DMS114 treated with DMSO at 0.1 percent for 48 hours (cell line): ENCODE results near the gene ETFDH.
"Not testable (repeated sequence)": the region's sequence is repeated elsewhere in the genome, so short reads cannot be mapped to it uniquely, and the experiment has no call there.

ENCODE experiments used
- DNase-seq: peaks from one replicate; lab custom pipeline; 2025; ENCODE audit not compliant: unreplicated experiment; lab: John Stamatoyannopoulos, UW

ETFDH gene

DNA sequence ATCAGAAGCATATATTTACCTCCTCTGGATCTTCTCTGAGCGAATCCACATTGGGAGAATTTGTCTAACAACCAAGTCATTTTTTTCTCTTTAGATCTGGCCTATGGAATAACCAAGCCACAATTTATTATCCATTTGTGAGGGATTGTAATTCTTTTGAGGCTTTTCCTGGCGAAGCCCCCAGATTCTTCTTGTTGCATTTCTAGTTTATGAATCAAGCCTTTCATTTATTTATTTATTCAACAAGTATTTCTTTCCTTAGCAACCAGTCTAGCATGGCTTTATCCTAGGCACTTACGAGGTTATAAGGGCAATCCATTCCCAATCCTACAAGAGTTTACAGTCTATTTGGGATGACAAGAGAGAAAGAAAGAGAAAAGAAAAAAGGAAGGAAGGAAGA, 78.3 kb downstream of the ETFDH start:
- DNase-seq, result no peak

DNA sequence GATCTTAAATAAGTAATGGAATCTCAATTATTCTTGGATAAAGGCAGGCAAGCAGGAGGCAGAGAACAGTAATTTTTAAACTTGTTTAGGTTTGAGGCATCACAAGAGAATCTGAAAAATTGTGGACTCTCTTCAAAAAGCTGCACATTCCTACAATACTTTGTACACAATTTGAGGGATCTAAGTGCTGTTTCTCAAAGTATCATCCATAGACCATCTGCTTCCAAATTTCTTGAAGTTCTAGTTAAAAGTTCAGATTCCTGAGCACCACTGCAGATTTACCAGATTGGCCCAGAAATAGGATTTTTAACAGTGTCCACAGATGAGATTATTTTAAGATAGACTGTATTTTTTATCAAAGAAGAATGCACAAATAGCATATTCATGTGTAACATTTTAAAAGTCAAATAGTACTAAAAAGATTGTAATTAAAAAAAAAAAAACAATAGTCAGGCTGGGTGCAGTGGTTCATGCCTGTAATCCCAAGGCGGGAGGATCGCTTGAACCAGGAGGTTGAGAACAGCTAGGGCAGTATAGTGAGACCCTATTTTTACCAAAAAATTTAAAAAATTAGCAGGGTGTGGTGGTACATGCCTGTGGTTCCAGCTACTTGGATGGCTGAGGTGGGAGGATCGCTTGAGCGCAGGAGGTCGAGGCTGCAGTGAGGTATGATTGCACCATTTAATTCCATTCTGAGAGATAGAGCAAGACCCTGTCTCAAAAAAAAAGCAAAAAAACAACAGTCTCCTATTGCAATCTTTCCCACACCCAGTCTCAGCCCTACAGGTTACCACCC, 82.5 kb downstream of the ETFDH start:
- no peak for DNase-seq

DNA sequence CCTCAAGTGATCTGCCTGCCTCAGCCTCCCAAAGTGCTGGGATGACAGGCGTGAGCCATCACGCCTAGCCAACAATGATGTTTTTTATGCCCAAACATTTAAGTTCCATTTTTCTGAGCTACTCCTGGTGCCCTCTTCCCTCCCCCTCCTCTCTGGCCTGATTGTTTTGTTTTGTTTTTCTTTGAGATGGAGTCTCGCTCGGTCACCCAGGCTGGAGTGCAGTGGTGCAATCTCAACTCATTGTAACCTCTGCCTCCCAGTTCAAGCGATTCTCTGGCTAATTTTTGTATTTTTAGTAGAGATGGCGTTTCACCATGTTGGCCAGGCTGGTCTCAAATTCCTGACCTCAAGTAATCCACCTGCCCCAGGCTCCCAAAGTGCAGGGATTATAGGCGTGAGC, 83.7 kb downstream of the ETFDH start:
- not testable (repeated sequence) for DNase-seq

DNA sequence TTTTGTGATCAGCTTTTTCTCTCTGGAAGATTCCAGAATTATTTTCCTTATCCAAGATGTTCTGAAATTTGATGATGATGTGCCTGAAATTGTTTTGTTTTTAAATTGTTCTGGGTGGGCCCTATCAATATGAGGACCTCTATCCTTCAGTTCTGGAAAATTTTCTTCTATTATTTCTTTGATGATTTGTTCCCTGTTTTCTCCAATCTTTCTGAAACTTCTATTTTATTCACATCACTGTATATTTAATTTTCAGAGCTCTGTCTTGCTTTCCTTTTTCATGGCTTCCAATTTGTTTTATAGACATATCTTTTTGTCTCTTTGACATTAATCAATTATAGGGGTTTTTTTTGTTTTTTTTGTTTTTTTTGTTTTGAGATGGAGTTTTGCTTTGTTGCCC, 84.5 kb downstream of the ETFDH start:
- no peak for DNase-seq

DNA sequence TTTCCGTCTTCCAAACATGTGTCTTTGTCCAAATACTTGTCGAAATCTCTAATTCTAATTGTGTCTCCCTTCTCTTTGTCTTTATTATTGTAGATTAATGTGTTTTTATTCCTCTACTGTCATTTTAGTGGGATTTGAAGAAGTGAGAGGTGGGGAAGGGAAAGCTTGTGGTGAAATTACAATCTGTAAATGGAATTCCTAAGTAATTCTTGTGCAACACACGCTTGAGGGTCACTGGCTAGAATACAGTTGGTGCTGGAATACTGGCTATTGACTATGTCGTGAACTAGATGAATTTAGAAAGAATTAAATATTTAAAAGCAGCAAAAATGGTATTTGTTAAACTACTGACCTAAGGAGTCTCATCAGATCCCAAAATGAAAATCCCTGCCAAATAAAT, 86.0 kb downstream of the ETFDH start:
- DNase-seq, result no peak

DNA sequence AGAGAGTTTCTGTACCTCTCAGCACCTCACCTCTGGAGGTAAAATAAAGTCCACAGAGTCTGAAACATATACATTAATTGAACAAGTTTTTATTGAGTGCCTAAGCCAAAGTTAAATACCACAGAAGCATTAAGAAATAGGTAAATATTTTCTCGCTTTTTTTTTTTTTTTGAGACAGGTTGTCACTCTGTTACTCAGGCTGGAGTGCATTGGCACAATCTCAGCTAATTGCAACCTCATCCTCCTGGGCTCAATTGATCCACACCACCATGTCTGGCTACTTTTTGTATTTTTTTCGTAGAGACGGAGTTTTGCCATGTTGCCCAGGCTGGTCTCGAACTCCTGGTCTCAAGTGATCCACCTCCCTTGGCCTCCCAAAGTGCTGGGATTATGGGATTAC, 86.6 kb downstream of the ETFDH start:
- DNase-seq, result no peak
